ENCODE measurements around the gene ZBTB2. TPM values are rescaled to one million over a fixed set of nuclear protein-coding genes. Genes with fewer than 3 reads are reported as not detected.

Gene ZBTB2
- polyA plus RNA-seq, 3 donors = 7.2 to 14.0 (median 9.6) TPM

- peaks cover 48 to 53% (median 51%) of the 10 kb centered on the region in 3 donors for H3K27me3 Mint-ChIP-seq (ENCODE audit: low read depth in 3 of 3)
- no peak overlapping the region for H3K4me2 ChIP-seq (replicated peaks; ENCODE audit: extremely low read depth, low read length, poor library complexity, severe bottlenecking)
Measured at GRCh38 chr6:151323791-151324487, 67.4 kb downstream of the ZBTB2 start.

GRCh38 chr6:151322570-151322969 is 68.8 kb downstream of the ZBTB2 start:
- intact Hi-C loops (cut with micrococcal nuclease) = loop anchor here (2.0 to 5.0 kb wide), 2 partner anchors 305 to 430 kb away; no protein-coding TSS in a partner anchor
- peaks cover 0 to 7% of the 10 kb centered on the region in 2 donors for H3K9me3 ChIP-seq (replicated peaks in 1 of 2; ENCODE audit: control insufficient read depth in 1 of 2, insufficient read depth in 1 of 2, low read length in 2 of 2)
- Mint-ChIP-seq H3K27ac (no peak overlapping the region), H3K4me1 (peaks cover 17% of the 10 kb centered on the region), H3K36me3 (no peaks in the 10 kb centered on the region), H3K4me3 (no peak overlapping the region), H3K27me3 (ENCODE audit: low read depth in 3 of 3) (peaks cover 41 to 48% (median 43%) of the 10 kb centered on the region in 3 donors), H3K9me3 (peaks cover 0 to 11% (median 4%) of the 10 kb centered on the region in 7 donors)
- no peaks in the 10 kb centered on the region for H3K36me3 ChIP-seq (replicated peaks in 1 of 2; ENCODE audit: control insufficient read depth in 1 of 2, insufficient read depth in 2 of 2, low read length in 2 of 2)
- no peak overlapping the region for H3K4me3 ChIP-seq (replicated peaks in 1 of 3; ENCODE audit: low read depth in 2 of 3, low read length in 3 of 3)
- WGBS (ENCODE audit: insufficient coverage) = 94% methylated on average over 6 of the region's 9 CpGs
- no peak overlapping the region for H3K9ac ChIP-seq (ENCODE audit: insufficient read depth, low read length, poor library complexity, severe bottlenecking)
- TF ChIP-seq, protein P1, sequence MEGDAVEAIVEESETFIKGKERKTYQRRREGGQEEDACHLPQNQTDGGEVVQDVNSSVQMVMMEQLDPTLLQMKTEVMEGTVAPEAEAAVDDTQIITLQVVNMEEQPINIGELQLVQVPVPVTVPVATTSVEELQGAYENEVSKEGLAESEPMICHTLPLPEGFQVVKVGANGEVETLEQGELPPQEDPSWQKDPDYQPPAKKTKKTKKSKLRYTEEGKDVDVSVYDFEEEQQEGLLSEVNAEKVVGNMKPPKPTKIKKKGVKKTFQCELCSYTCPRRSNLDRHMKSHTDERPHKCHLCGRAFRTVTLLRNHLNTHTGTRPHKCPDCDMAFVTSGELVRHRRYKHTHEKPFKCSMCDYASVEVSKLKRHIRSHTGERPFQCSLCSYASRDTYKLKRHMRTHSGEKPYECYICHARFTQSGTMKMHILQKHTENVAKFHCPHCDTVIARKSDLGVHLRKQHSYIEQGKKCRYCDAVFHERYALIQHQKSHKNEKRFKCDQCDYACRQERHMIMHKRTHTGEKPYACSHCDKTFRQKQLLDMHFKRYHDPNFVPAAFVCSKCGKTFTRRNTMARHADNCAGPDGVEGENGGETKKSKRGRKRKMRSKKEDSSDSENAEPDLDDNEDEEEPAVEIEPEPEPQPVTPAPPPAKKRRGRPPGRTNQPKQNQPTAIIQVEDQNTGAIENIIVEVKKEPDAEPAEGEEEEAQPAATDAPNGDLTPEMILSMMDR (IDR thresholded peaks at IDR 0.05) = no peak
- H3K27ac ChIP-seq (ENCODE audit: low read depth in 1 of 2, low read length in 2 of 2) = no peak overlapping the region
- H2AFZ ChIP-seq (ENCODE audit: insufficient read depth, low read depth, low read length, poor library complexity, severe bottlenecking) = no peak overlapping the region
- H3K4me1 ChIP-seq (ENCODE audit: control insufficient read depth in 1 of 2, insufficient read depth in 2 of 2, low read length in 2 of 2) = peaks cover 11 to 12% of the 10 kb centered on the region in 2 donors
- peaks cover 24 to 33% of the 10 kb centered on the region in 2 donors for H3K27me3 ChIP-seq (ENCODE audit: control insufficient read depth in 2 of 2, insufficient read depth in 2 of 2, low read length in 2 of 2)
- no peak overlapping the region for H3K4me2 ChIP-seq (replicated peaks; ENCODE audit: extremely low read depth, low read length, poor library complexity, severe bottlenecking)
- no peak for DNase-seq
- no peaks in the 10 kb centered on the region for H4K20me1 ChIP-seq (ENCODE audit: insufficient read depth, low read length)
- no peaks in the 10 kb centered on the region for H3K79me2 ChIP-seq (ENCODE audit: insufficient read depth, low read length)

More at GRCh38 chr6:151323791-151324487, 67.4 kb downstream of the ZBTB2 start:
- H3K27me3 ChIP-seq (ENCODE audit: control insufficient read depth in 2 of 2, insufficient read depth in 2 of 2, low read length in 2 of 2) = peaks cover 25 to 34% of the 10 kb centered on the region in 2 donors
- H2AFZ ChIP-seq (ENCODE audit: insufficient read depth, low read depth, low read length, poor library complexity, severe bottlenecking) = peak overlapping the region; percentile 27
- intact Hi-C loops (cut with micrococcal nuclease) = loop anchor here (2.0 to 5.0 kb wide), 2 partner anchors 307 to 431 kb away; no protein-coding TSS in a partner anchor
- H3K27ac ChIP-seq (ENCODE audit: low read depth in 1 of 2, low read length in 2 of 2) = no peak overlapping the region
- H3K9me3 Mint-ChIP-seq = peaks cover 0 to 7% (median 3%) of the 10 kb centered on the region in 7 donors
- TF ChIP-seq, protein P1 (IDR thresholded peaks at IDR 0.05) = peak; percentile 97
- DNase-seq = peak; percentile 37 to 65 (median 63)
- H3K27ac Mint-ChIP-seq = no peak overlapping the region
- H3K36me3 ChIP-seq (replicated peaks in 1 of 2; ENCODE audit: control insufficient read depth in 1 of 2, insufficient read depth in 2 of 2, low read length in 2 of 2) = no peaks in the 10 kb centered on the region
- H3K9me3 ChIP-seq (replicated peaks in 1 of 2; ENCODE audit: control insufficient read depth in 1 of 2, insufficient read depth in 1 of 2, low read length in 2 of 2) = peaks cover 0 to 7% of the 10 kb centered on the region in 2 donors
- no peaks in the 10 kb centered on the region for H4K20me1 ChIP-seq (ENCODE audit: insufficient read depth, low read length)
- peaks cover 17% of the 10 kb centered on the region for H3K4me1 Mint-ChIP-seq
- H3K4me3 ChIP-seq (replicated peaks in 1 of 3; ENCODE audit: low read depth in 2 of 3, low read length in 3 of 3) = no peak overlapping the region
- WGBS (ENCODE audit: insufficient coverage) = 11% methylated on average over 10 of the region's 12 CpGs
- H3K4me1 ChIP-seq (ENCODE audit: control insufficient read depth in 1 of 2, insufficient read depth in 2 of 2, low read length in 2 of 2) = peaks cover 11 to 12% of the 10 kb centered on the region in 2 donors
- H3K36me3 Mint-ChIP-seq = no peaks in the 10 kb centered on the region
- peak overlapping the region in 1 of 2 donors; percentile 90 for H3K4me3 Mint-ChIP-seq
- H3K9ac ChIP-seq (ENCODE audit: insufficient read depth, low read length, poor library complexity, severe bottlenecking) = no peak overlapping the region
- H3K79me2 ChIP-seq (ENCODE audit: insufficient read depth, low read length) = no peaks in the 10 kb centered on the region

Data from CD14-positive monocyte (primary cell).